Psoas muscle (tissue), 8 donors: Measurements from ENCODE around the gene PACS1. TPM values are rescaled to one million over a fixed set of nuclear protein-coding genes. Genes with fewer than 3 reads are reported as not detected.

Source experiments
- ATAC-seq, 4 donors: fragments of 200-7000 bp; cut with Tn5 transposase; one replicate each; pipeline ENCODE4 v1.9.1; 2020; ENCODE audit warnings: moderate library complexity in 3 of 4, mild to moderate bottlenecking in 2 of 4
- DNase-seq, 2 donors: peaks; one replicate each; pipeline ENCODE4 v3.0.0-alpha.2; 2020
- H3K27ac ChIP-seq: fragments of 200-600 bp; one replicate; pipeline ENCODE4 v1.8.0; 2022
- H3K27me3 ChIP-seq, 3 donors: fragments of 200-600 bp in 1 of 3; one replicate each; pipeline versions ENCODE4 v1.6.1 to v1.8.0; 2013 to 2022; ENCODE audit warnings: low read length in 2 of 3, mild to moderate bottlenecking in 2 of 3, moderate library complexity in 1 of 3; ENCODE audit not compliant: insufficient read depth in 3 of 3
- H3K36me3 ChIP-seq, 2 donors: fragments of 200-600 bp in 1 of 2; one replicate each; pipeline versions ENCODE4 v1.6.1 to v1.8.0; 2013 to 2022; ENCODE audit warnings: low read depth in 1 of 2, mild to moderate bottlenecking in 1 of 2, moderate library complexity in 1 of 2; ENCODE audit not compliant: insufficient read depth in 1 of 2
- H3K4me1 ChIP-seq: fragments of 200-600 bp; one replicate; pipeline ENCODE4 v1.8.0; 2022
- H3K4me3 ChIP-seq: fragments of 200-600 bp; one replicate; pipeline ENCODE4 v1.8.0; 2022; ENCODE audit warnings: mild to moderate bottlenecking
- H3K9me3 ChIP-seq: fragments of 200-600 bp; one replicate; pipeline ENCODE4 v1.8.0; 2022
- CTCF ChIP-seq: fragments of 200-600 bp; IDR thresholded peaks from one replicate; pipeline ENCODE4 v1.8.0; 2022; ENCODE audit warnings: antibody characterized with exemption
- WGBS, 3 donors: extraction: QIAGEN DNeasy Blood & Tissue Kit; methylation state at CpG; one replicate each; pipeline versions ENCODE4 v1.1.6 to v1.1.7; 2013; 5-methylcytosine and 5-hydroxymethylcytosine counted together
- intact Hi-C, 2 donors: fragments of 100-400 bp; cut with DNase I; formaldehyde crosslinking; loops; one replicate each; pipeline versions ENCODE4 v1.11.0 to v1.14.2; 2022
- polyA plus RNA-seq, 3 donors: library from polyadenylated mRNA; stranded (reverse); fragments of 200-250 nt; gene quantifications; one replicate each; pipeline ENCODE4 v1.2.3, GENCODE V29; 2013
- total RNA-seq, 4 donors: library from RNA; stranded (reverse); fragmentation: NEBNext Ultra II Directional in 2 of 4; extraction: Animal tissue kit (Norgen Biotek cat#: 25700) in 2 of 4; gene quantifications; one replicate each; pipeline versions ENCODE4 v1.2.1 to v1.2.4, GENCODE V29; 2021 to 2023
- donor health status: healthy with polysubstance abuse.
- donor health status: DM: no; HTN: no; CAD: no; lungs with moderate emphysema.
- donor health status: Bipolar disorder and iron deficiency.
- donor health status: healthy.
- donor health status: DM: yes; HTN: yes; CAD: no.
- donor health status: DM: no; HTN: no; CAD: no.
- donor health status: DM: no; HTN: no; CAD: no.
- donor health status: DM: yes; HTN: yes; CAD: no.

Gene PACS1
- total and polyA plus RNA-seq, 7 donors: 7.4 to 27.8 (median 16.3) TPM

GRCh38 chr11:66239998-66240780, 170.1 kb downstream of the PACS1 start:
- H3K36me3 ChIP-seq: peaks cover 0 to 55% of the 10 kb centered on the region in 2 donors
- peaks cover 13% of the 10 kb centered on the region for H3K4me1 ChIP-seq
- no peak overlapping the region for H3K4me3 ChIP-seq
- no peak for TF ChIP-seq CTCF
- 84 to 89% (median 86%) methylated on average over 25 of the region's 25 CpGs for WGBS, 3 donors
- no peaks in the 10 kb centered on the region for H3K9me3 ChIP-seq
- ATAC-seq (peak in 1 of 4 donors; percentile 12), DNase-seq (no peak)
- H3K27ac ChIP-seq: peak overlapping the region; percentile 68
- no peaks in the 10 kb centered on the region for H3K27me3 ChIP-seq
- intact Hi-C loops: no loop called here

- H3K36me3 ChIP-seq: peaks cover 0 to 49% of the 10 kb centered on the region in 2 donors
- 44 to 70% (median 45%) methylated on average over 9 of the region's 9 CpGs for WGBS, 3 donors
Observed at GRCh38 chr11:66240781-66241136, 170.7 kb downstream of the PACS1 start.

GRCh38 chr11:66242095-66242765, 172.2 kb downstream of the PACS1 start:
- no peak for ATAC-seq
- DNase-seq: no peak
- H3K9me3 ChIP-seq: no peaks in the 10 kb centered on the region
- WGBS, 3 donors: 66 to 71% (median 70%) methylated on average over 12 to 14 of the region's 14 CpGs
- no peak overlapping the region for H3K27ac ChIP-seq
- H3K4me1 ChIP-seq: peaks cover 13% of the 10 kb centered on the region
- no peak overlapping the region for H3K4me3 ChIP-seq
- intact Hi-C loops: no loop called here
- TF ChIP-seq CTCF: no peak
- H3K27me3 ChIP-seq: no peaks in the 10 kb centered on the region
- H3K36me3 ChIP-seq: peaks cover 0 to 39% of the 10 kb centered on the region in 2 donors

More at GRCh38 chr11:66240781-66241136, 170.7 kb downstream of the PACS1 start:
- H3K4me1 ChIP-seq: peaks cover 13% of the 10 kb centered on the region
- ATAC-seq (peak; percentile 66 to 95 (median 83)), DNase-seq (no peak)
- H3K27me3 ChIP-seq: no peaks in the 10 kb centered on the region
- peak overlapping the region; percentile 68 for H3K27ac ChIP-seq
- intact Hi-C loops: no loop called here
- H3K9me3 ChIP-seq: no peaks in the 10 kb centered on the region
- H3K4me3 ChIP-seq: no peak overlapping the region
- TF ChIP-seq CTCF: no peak

- 80 to 83% (median 80%) methylated on average over 13 of the region's 13 CpGs for WGBS, 3 donors
- Histone ChIP-seq H3K9me3 (no peaks in the 10 kb centered on the region), H3K36me3 (peaks cover 0 to 22% of the 10 kb centered on the region in 2 donors), H3K27ac (no peak overlapping the region), H3K4me1 (peaks cover 13% of the 10 kb centered on the region), H3K27me3 (no peaks in the 10 kb centered on the region), H3K4me3 (no peak overlapping the region)
- ATAC-seq (no peak), DNase-seq (no peak)
- intact Hi-C loops: no loop called here
- no peak for TF ChIP-seq CTCF
Observed at GRCh38 chr11:66243782-66244535, 173.9 kb downstream of the PACS1 start.
